ENCODE measurements around the gene RASIP1.

RASIP1 gene

DNA sequence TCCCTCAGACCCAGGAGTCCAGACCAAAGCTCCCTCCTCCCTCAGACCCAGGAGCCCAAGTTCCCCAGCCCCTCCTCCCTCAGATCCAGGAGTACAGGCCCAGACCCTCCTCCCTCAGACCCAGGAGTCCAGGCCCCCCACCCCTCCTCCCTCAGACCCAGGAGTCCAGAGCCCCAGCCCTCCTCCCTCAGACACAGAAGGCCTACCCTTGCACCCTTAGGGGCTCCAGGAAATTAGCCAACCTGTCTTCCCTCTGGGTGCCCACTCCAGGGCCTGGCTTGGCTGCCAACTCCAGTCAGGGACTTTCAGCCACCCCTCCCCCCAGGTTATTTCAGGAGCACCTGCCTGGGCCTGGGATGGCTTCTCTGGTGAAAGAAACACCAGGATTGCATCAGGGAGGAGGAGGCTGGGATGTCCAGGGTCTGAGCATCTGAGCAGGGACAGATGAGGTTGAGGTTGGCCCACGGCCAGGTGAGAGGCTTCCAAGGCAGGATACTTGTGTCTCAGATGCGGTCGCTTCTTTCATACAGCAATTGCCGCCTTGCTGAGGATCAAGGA lies 14.8 kb upstream of the RASIP1 start, which contains the start of gene FGF21:
Gene FGF21 (plus strand): TSS at position 441 of the 558 bp plus-strand sequence. CDS start 713 bp downstream, outside the sequence.
- no peak for DNase-seq (ENCODE audit: low read depth, low spot score)

DNA sequence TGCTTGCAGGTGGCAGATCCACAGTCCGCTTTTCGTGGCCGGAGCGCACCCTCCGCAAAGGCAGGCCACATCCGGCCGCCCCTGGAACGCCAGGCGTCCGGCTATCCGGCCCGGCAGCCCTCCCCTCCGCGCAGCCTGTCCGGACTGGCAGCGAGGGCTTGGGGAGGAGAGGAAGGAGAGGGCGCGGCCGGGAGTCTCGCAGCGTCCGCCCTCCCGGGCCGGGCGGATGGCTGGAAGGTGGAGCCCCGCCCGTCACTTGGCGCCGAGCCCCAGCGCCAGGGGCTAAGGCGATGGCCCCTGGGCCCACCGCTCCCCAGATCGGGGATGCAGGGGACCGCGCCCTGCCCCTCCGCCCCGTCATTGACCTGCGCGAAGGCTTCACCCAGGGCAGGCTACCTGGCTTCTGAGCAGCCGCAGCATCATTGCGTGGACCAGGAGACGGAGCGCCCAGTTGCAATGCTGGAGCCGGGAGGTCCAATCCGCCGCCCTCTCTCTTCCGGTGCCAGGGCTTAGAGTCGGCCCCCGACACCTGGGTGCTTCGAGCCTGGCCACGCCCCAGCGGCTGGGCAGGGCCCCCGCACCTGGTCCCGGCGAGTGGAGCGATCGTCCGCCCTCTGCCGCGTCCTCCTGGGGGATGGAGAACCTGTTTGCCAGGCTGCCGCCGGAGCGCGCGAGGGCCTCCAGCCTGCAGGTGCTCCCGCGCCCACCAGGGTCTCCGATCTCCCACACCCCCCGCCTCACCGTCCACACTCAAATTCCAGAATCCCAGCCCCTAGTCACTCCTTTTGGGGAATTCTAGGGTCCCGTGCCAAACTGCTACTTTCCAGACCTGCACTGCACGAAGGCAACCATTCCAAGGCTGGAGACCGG lies 12.3 kb upstream of the RASIP1 start, which contains the start of gene FUT1:
Gene FUT1 (minus strand): TSS at position 146 of the 870 bp plus-strand sequence. CDS start 1,360 bp downstream, outside the sequence.
- DNase-seq (ENCODE audit: low read depth, low spot score) = no peak

- DNase-seq (ENCODE audit: low read depth, low spot score) = no peak
These were observed 11.6 kb upstream of the RASIP1 start for GRCh38 chr19:48751845-48752495.

DNA sequence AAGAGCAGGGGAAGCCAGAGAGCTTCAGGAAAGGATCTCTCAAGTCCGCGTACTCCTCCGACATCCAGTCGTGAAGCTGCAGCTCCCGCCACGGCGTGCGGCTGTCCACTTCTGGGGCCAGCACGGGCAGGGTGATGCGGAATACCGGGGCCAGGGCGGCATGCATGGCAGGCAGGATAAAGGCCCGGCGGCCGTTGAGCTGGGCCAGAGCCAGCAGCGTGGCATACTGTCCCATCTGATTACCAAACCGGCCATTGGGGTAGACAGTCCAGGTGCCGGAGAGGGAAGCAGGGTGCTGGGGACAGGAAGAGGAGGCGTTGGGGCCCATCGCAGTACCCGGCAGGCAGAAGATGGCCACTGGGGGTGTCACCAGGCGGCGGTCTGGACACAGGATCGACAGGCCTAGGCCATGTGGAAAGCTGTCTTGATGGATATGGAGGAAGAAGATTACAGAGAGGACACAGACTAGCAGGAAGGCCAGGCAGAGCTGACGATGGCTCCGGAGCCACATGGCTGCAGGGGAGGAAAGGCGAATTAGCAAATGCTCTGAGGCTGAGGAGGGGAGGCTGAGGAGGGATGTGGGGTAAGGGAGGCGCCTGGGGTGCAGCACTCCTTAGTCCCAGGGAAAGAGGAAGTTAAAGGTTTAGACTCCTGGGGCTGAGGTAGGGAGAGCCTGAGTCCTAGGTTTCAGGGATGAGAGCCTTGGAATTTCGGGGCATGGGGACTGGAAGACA lies 10.5 kb upstream of the RASIP1 start:
- no peak for DNase-seq (ENCODE audit: low read depth, low spot score)

DNA sequence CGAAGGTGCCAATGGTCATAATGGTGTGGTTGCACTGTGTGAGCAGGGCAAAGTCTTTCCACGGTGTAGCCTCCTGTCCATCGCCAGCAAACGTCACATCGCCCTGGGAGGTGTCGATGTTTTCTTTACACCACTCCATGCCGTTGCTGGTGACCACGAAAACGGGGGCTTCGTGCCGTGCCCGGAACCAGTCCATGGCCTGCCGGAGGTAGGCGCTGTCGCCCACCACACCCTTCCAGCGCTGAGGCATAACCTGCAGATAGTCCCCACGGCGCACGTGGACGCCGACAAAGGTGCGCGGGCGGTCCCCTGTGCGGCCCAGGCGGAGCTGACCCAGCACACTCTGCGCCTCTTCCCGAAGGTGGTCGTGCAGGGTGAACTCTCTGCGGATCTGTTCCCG lies 9.9 kb upstream of the RASIP1 start:
- no peak for DNase-seq (ENCODE audit: low read depth, low spot score)

GRCh38 chr19:48749571-48750198 lies 9.3 kb upstream of the RASIP1 start:
- no peak for DNase-seq (ENCODE audit: low read depth, low spot score)

- DNase-seq (ENCODE audit: low read depth, low spot score) = peak; percentile 81
These were observed 6.5 kb upstream of the RASIP1 start, which contains the start of gene IZUMO1 for GRCh38 chr19:48746738-48747575. Gene IZUMO1, minus strand, starts transcription at chr19:48746909. Its CDS starts 1,050 bp downstream, at chr19:48745859.

DNA sequence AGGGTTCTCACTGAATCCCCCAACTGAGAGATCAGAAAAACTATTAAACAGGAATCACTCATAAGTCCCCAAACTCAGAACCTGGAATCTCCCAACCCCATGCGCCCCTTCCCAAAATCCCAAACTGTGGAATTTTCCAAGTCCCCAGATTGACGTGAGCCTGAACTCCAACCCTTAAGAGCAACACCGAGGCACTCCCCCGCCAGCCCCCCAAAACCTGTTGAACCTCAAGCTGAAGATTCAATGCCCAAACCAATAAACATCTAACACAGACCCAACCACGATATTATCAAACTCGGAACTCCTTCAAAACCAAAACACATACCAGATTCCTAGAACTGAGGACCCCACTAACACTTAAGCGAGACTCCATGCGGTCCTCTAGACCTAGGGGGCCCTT lies 5.7 kb upstream of the RASIP1 start:
- no peak for DNase-seq (ENCODE audit: low read depth, low spot score)

- DNase-seq (ENCODE audit: low read depth, low spot score) = peak; percentile 33
These were observed 5.0 kb upstream of the RASIP1 start for GRCh38 chr19:48745208-48745995.

DNA sequence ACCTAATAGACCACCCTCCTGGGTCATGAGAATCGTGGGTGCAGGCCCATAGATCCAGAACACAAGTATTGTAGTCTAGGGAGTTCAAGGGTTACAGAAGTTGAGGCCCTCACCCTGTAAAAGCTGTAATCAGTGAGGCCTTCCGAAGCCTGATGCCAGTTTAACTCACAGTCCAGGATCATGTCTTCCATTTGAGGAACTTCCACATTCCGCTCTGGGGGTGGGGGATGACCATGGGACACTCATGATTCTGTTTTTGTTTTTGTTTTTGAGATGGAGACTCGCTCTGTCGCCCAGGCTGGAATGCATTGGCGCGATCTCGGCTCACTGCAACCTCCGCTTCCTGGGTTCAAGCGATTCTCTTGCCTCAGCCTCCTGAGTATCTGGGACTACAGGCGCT lies 1.7 kb upstream of the RASIP1 start:
- DNase-seq (ENCODE audit: low read depth, low spot score) = no peak

- DNase-seq (ENCODE audit: low read depth, low spot score) = no peak
These were observed 954 bp upstream of the RASIP1 start for GRCh38 chr19:48741129-48741999.

GRCh38 chr19:48739404-48740163 lies 826 bp downstream of the RASIP1 start:
- no peak for DNase-seq (ENCODE audit: low read depth, low spot score)

- peak; percentile 49 for DNase-seq (ENCODE audit: low read depth, low spot score)
These were observed 1.6 kb downstream of the RASIP1 start for GRCh38 chr19:48738557-48739403.

DNA sequence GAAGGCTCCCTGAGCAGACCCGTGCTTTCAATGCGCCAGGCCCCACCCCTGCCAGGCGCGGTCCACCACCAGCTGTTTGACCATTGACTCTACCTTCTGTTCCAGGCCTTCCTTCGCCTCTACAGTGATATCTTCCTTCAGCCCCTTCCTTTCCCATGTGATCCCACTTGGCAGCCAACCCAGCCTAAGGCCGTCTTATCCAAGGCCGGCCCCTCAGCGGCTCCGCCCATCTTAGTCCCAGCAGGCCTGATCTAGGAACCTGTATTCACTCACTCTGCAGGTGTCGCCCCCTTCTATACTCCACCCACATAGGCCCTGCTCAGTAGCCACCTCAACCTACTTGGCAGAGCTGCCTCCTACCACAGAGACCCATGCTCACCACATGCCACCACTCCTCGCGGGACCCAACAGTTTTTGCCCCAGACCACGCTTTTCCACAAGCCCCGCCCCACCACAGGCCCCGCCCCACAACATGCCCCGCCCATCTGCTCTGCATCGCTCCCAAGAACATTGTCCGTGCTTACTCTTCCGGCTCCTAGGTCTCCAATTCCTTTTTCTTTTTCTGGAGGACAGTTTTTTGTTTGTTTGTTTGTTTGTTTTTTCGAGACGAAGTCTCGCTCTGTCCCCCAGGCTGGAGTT lies 2.9 kb downstream of the RASIP1 start:
- DNase-seq (ENCODE audit: low read depth, low spot score) = no peak

DNA sequence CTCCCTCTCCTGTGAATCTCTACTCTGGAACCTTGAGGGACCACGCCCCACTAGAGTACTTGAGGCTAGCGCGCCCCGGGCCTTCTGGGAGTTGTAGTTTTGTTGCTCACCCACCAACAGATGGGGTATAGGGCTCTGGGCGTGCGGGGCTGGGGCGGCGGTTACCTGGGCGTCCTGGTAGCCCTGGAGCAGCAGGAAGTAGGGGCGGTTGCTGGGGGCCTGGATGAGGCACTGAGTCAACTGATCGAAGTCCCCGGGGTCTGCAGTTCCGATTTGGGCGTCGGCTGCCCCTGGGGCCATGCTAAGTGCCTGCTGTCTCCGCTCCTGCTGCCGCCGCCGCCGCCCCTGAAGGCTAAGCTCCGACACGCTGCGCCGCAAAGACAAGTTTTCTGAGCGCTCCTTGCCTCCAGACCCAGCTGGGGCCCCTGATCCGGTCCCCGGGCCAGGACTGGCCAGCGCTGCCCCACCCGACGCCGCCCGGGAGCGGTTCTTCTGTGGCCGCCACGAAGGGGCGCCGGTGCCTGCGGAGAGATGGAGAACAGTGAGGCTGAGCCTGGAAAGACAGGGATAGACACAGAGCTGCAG lies 5.3 kb downstream of the RASIP1 start:
- no peak for DNase-seq (ENCODE audit: low read depth, low spot score)

GRCh38 chr19:48734625-48735024 lies 5.8 kb downstream of the RASIP1 start:
- no peak for DNase-seq (ENCODE audit: low read depth, low spot score)
